HEK293 (cell line): Measurements from ENCODE around the gene MARCHF7.

Source experiments
- BCL11B ChIP-seq: fragments of 450-650 bp; formaldehyde crosslinking; IDR thresholded peaks from 2 replicates; pipeline ENCODE4 v1.5.1; 2016; ENCODE audit warnings: low read depth, missing biosample characterization, missing genetic modification characterization
- CTCF ChIP-seq: fragments of 450-650 bp; formaldehyde crosslinking; IDR thresholded peaks from 2 replicates; pipeline ENCODE4 v1.5.1; 2016; ENCODE audit warnings: missing biosample characterization, missing genetic modification characterization
- KLF17 ChIP-seq: fragments of 450-650 bp; formaldehyde crosslinking; IDR thresholded peaks from 2 replicates; pipeline ENCODE4 v1.5.1; 2016; ENCODE audit warnings: missing biosample characterization, missing genetic modification characterization
- ZFHX2 ChIP-seq: fragments of 450-650 bp; formaldehyde crosslinking; conservative IDR thresholded peaks from 2 replicates; pipeline ENCODE4 v1.5.1; 2016; ENCODE audit warnings: missing biosample characterization, missing genetic modification characterization
- ZNF274 ChIP-seq, 2 experiments: fragments of 200-500 bp in 1 of 2; fragments of 450-650 bp in 1 of 2; sonication (Bioruptor generic) in 1 of 2; formaldehyde crosslinking in 1 of 2; IDR thresholded peaks; 2 replicates each; pipeline versions ENCODE4 v1.5.1 to v1.6.1; 2014 to 2016; ENCODE audit warnings: borderline replicate concordance in 1 of 2, inconsistent platforms in 1 of 2, low read length in 1 of 2, missing biosample characterization in 1 of 2, missing genetic modification characterization in 1 of 2
- ZNF510 ChIP-seq: fragments of 450-650 bp; formaldehyde crosslinking; IDR thresholded peaks from 2 replicates; pipeline ENCODE4 v1.5.1; 2018; ENCODE audit warnings: mild to moderate bottlenecking, missing genetic modification characterization, missing biosample characterization; ENCODE audit not compliant: insufficient replicate concordance
- ZNF792 ChIP-seq: fragments of 450-650 bp; formaldehyde crosslinking; IDR thresholded peaks from 2 replicates; pipeline ENCODE4 v1.5.1; 2016; ENCODE audit warnings: missing biosample characterization, missing genetic modification characterization

GRCh38 chr2:159759577-159759976, 47.3 kb downstream of the MARCHF7 start:
- no peak for TF ChIP-seq CTCF (tag by site-specific recombination)
- no peak for TF ChIP-seq KLF17 (tag by site-specific recombination)
- no peak for TF ChIP-seq ZNF792 (tag by site-specific recombination)
- no peak for TF ChIP-seq ZFHX2 (tag by site-specific recombination)
- TF ChIP-seq ZNF510 (tag by site-specific recombination), result no peak
- TF ChIP-seq BCL11B (tag by site-specific recombination), result no peak
- TF ChIP-seq ZNF274 (IDR thresholded peaks at IDR 0.05; ENCODE audit: low read length), result no peak
- TF ChIP-seq ZNF274 (tag by site-specific recombination; IDR thresholded peaks at IDR 0.05; ENCODE audit: borderline replicate concordance), result no peak
